ENCODE data around the gene MLLT6. TPM values are rescaled to one million over a fixed set of nuclear protein-coding genes. Genes with fewer than 3 reads are reported as not detected.

MLLT6 gene
- total and polyA plus RNA-seq, 2 of the 13 experiments (the other 11 are each of a cell fraction or from before 2014, with no cell fraction given), result 50.7 to 69.5 TPM

GRCh38 chr17:38674014-38674748, 30.9 kb upstream of the MLLT6 start (continued):
- TF ChIP-seq MTERF4 (CRISPR knock-in tag; IDR thresholded peaks at IDR 0.05) (0 out of 2 replicates have a peak, but pooled peaks have one; percentile 59), IKZF4 (CRISPR knock-in tag; IDR thresholded peaks at IDR 0.05; ENCODE audit: borderline replicate concordance, low read depth, not compliant biosample characterization) (no peak), ZNF484 (CRISPR knock-in tag; IDR thresholded peaks at IDR 0.05; ENCODE audit: borderline replicate concordance, low read depth) (no peak), HOXD1 (CRISPR knock-in tag; IDR thresholded peaks at IDR 0.05) (no peak; the same call in 1 of the 2 replicates), ARNT (IDR thresholded peaks at IDR 0.05) (no peak), CENPX (CRISPR knock-in tag; IDR thresholded peaks at IDR 0.05) (no peak), E2F5 (CRISPR knock-in tag; conservative IDR thresholded peaks at IDR 0.05) (0 out of 2 replicates have a peak, but pooled peaks have one; percentile 7), SMC3 (IDR thresholded peaks at IDR 0.05; ENCODE audit: low read length) (no peak), ZNF605 (CRISPR knock-in tag; IDR thresholded peaks at IDR 0.05) (no peak; the same call in 1 of the 2 replicates), ZNF205 (CRISPR knock-in tag; IDR thresholded peaks at IDR 0.05) (no peak), ZSCAN29 (CRISPR knock-in tag; conservative IDR thresholded peaks at IDR 0.05) (no peak), ZNF678 (CRISPR knock-in tag; IDR thresholded peaks at IDR 0.05) (no peak), PATZ1 (CRISPR knock-in tag; IDR thresholded peaks at IDR 0.05) (0 out of 2 replicates have a peak, but pooled peaks have one; percentile 8), ATRX (CRISPR knock-in tag; IDR thresholded peaks at IDR 0.05; ENCODE audit: borderline replicate concordance) (no peak), ATAD3A (CRISPR knock-in tag; IDR thresholded peaks at IDR 0.05) (no peak), ZGPAT (CRISPR knock-in tag; IDR thresholded peaks at IDR 0.05) (no peak; the same call in 1 of the 2 replicates), THAP8 (CRISPR knock-in tag; IDR thresholded peaks at IDR 0.05; ENCODE audit: borderline replicate concordance) (0 out of 2 replicates have a peak, but pooled peaks have one; percentile 61), TBX3 (IDR thresholded peaks at IDR 0.05; ENCODE audit: borderline replicate concordance) (no peak), ZNF737 (CRISPR knock-in tag; IDR thresholded peaks at IDR 0.05; ENCODE audit: borderline replicate concordance) (no peak), SNAPC5 (CRISPR knock-in tag; IDR thresholded peaks at IDR 0.05; ENCODE audit: borderline replicate concordance) (no peak), BHLHE40 (IDR thresholded peaks at IDR 0.05; ENCODE audit: low read length) (no peak), ZNF749 (CRISPR knock-in tag; IDR thresholded peaks at IDR 0.05; ENCODE audit: borderline replicate concordance) (no peak), ZNF598 (CRISPR knock-in tag; IDR thresholded peaks at IDR 0.05; ENCODE audit: borderline replicate concordance) (no peak), ZNF253 (CRISPR knock-in tag; IDR thresholded peaks at IDR 0.05; ENCODE audit: borderline replicate concordance) (no peak), ZNF792 (CRISPR knock-in tag; IDR thresholded peaks at IDR 0.05) (no peak)

All from HepG2 (cell line).